ENCODE measurements around the gene PLXNA2.

Gene PLXNA2

DNA sequence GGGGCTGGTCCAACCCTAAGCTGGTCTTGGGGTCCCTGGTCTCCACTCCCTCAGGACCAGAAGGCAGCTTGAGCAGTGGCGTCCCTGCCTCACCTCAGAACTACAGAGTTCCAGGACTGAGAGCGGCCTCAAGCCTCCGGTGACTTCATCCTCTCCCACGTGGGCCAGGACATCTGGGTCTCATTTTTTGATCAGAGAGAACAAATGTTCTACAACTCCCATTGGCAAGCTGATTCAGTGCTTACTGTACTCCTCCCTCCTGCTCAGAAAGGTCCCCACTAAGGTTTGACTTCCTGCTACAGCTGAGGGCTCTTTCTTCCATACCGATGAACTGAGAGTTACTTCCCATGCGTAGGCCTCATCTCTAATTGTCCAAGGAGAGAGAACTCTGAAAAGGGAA lies 78.5 kb downstream of the PLXNA2 start:
- TF ChIP-seq, protein P1, sequence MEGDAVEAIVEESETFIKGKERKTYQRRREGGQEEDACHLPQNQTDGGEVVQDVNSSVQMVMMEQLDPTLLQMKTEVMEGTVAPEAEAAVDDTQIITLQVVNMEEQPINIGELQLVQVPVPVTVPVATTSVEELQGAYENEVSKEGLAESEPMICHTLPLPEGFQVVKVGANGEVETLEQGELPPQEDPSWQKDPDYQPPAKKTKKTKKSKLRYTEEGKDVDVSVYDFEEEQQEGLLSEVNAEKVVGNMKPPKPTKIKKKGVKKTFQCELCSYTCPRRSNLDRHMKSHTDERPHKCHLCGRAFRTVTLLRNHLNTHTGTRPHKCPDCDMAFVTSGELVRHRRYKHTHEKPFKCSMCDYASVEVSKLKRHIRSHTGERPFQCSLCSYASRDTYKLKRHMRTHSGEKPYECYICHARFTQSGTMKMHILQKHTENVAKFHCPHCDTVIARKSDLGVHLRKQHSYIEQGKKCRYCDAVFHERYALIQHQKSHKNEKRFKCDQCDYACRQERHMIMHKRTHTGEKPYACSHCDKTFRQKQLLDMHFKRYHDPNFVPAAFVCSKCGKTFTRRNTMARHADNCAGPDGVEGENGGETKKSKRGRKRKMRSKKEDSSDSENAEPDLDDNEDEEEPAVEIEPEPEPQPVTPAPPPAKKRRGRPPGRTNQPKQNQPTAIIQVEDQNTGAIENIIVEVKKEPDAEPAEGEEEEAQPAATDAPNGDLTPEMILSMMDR (IDR thresholded peaks at IDR 0.05): no peak

DNA sequence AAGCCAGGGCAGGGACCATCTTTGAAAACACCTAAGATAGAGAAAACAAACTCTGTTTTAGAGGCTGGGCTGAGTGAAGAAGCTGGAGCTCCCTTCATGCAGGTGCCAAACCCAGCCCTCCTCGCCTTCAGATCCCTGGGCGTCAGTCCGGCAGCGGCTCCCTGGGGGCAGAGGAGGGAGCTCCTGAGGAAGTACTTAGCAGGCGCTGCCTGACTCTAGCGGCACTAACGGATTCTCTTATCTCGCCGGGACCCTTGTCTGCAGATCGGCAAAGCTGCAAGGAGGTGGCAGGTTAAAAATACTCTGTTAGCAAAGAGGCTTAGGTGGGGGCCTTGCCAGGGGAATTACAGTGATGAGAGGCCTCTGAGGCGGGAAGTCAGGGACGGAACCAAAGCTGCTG lies 79.6 kb downstream of the PLXNA2 start:
- TF ChIP-seq, protein P1 (IDR thresholded peaks at IDR 0.05): no peak

DNA sequence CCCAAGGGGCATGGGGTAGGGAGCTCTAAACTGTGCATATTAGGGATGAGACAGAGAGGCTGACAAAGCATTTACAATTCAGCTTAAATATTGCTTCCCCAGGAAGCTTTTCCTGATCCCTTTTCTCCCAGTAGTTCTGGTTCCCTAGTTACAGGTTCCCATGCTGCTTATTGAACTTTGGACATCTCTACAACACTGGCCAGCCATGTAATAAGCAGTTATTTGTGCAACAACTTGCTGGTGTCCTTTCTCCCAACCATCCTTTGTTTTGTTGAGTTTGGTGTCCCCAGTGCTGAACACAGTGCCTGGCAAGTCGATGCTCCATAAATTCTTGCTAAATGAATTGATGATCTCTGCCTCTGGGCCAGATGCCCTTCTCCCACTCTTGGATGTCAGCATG lies 80.6 kb downstream of the PLXNA2 start:
- TF ChIP-seq, protein P1 (IDR thresholded peaks at IDR 0.05): no peak

DNA sequence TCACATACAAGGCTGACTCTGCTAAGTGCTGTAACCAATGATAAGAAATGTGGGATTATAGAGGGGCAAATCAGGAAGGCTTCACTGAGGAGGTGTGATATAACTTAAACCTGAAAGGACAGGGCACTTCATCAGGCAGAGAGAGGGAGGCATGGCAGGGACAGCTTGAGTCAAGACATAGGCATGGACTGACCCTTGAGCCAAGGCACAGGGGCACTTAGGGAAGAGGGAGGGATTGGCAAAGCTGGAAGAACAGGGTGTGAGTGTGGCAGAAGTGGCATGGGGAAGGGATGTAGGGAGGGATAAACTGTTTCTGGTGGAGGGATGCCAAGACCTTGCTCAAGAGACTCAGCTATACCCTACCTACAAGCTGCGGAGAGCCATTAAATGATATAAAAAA lies 81.3 kb downstream of the PLXNA2 start:
- TF ChIP-seq, protein P1 (IDR thresholded peaks at IDR 0.05): no peak

DNA sequence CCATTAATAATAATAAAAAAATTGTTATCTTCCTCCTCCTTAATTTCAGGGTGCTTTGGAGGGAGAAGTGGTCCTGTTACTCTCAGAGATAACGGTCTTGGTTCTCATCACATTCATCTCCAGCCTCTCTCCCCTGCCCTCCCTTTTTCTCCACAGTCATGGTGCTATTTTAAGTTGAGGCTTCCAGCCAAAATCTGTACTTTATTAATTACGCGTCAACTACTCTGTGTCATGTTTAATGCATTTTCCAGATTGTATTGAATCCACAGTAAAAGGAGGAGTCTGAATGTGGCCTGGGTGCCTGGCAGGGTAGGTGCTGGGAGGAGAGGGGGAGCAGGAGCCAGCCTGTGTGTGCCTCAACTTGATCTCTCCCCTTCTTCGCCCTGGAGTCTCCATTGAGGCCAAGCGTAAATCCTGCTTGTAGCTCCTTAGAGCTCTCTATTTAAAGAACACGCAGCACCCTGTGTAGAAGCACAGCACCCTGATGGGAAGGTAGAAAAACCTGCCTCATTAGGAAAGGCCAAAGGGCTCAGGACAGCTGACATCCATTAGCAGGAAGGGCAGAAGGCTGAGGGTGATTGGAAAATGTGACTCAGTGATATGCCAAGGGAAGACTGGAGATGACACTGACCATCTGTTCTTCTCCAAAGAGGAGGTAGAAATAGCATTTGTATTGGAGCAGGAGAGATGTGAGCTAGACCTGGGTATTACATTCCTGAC lies 82.4 kb downstream of the PLXNA2 start:
- TF ChIP-seq, protein P1 (IDR thresholded peaks at IDR 0.05): no peak

DNA sequence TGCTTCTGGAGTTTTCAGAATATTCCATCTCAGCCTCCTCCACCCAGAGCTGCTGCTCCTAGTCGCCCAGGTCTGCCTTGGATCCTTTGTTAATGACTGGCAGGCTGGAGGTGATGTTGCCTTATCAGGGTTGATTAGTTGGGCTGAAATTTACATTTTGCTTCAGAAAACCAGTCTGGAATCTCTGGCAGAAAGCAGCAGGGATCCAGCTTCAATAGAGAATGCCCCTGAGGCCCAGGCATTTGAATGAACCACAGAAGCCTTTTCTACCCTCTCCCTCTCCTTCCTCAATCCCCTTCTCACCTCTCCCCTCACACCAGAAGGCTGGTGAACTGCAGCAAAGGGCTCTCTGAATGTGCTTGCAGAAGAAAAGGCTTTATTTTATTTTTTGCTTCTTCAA lies 83.2 kb downstream of the PLXNA2 start:
- TF ChIP-seq, protein P1 (IDR thresholded peaks at IDR 0.05): no peak

DNA sequence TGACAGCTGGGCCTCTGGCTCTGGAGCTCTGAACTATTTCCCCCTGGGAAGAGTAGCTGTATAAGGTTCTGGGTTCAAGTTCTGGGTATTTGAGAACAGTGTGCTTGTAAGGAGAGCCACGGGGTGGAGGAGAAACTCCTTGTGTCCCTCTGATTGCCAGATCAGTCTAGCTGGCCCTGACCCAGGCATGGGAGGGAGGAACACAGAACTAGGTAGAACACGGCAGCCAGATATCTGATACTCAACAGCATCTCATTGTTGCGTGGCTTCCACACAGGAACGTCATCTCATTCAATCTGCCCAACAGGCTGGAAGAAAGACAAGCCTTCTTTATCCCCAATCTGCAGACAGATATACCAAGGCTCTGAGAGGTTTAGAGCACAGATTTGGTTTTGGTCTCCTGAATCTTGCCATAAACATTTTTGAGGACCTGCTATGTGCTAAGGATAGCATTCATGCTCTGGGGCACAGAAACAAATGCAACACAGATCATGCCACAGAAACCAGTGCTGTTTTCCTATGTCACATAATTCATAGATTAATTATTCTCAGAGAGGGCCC lies 83.8 kb downstream of the PLXNA2 start:
- TF ChIP-seq, protein P1 (IDR thresholded peaks at IDR 0.05): no peak

Data from LNCAP (cell line).